Sigmoid colon (tissue), 4 donors: ENCODE results near the gene MRPL55.

Experiments used
- CTCF ChIP-seq, 4 experiments: fragments of 450-650 bp in 3 of 4; fragments of 200-600 bp in 1 of 4; IDR thresholded peaks; one replicate each; pipeline ENCODE4 v1.5.1; 2016 to 2019; ENCODE audit warnings: antibody characterized with exemption in 4 of 4, mild to moderate bottlenecking in 3 of 4, moderate library complexity in 2 of 4
- POLR2AphosphoS5 ChIP-seq, 4 donors: sonication (generic); formaldehyde crosslinking; IDR thresholded peaks; one replicate each; pipeline ENCODE4 v1.6.1; 2017; ENCODE audit warnings: antibody characterized with exemption in 4 of 4

GRCh38 chr1:228079013-228079412 is 30.1 kb downstream of the MRPL55 start:
- no peak for TF ChIP-seq CTCF (IDR thresholded peaks at IDR 0.05)
- no peak for TF ChIP-seq POLR2AphosphoS5 (IDR thresholded peaks at IDR 0.05)
